ENCODE data around the gene CTBP1.

Gene CTBP1

GRCh38 chr4:1222938-1223690 is 25.8 kb downstream of the CTBP1 start:
- no peak for DNase-seq (ENCODE audit: low read depth)
- no peak overlapping the region for H3K4me3 ChIP-seq (ENCODE audit: control insufficient read depth, low read depth, low read length)
- TF ChIP-seq CTCF (IDR thresholded peaks at IDR 0.05; ENCODE audit: control insufficient read depth, insufficient read depth, low read depth, low read length, missing control alignments): no peak

- H3K4me3 ChIP-seq (ENCODE audit: control insufficient read depth, low read depth, low read length): no peak overlapping the region
- no peak for TF ChIP-seq CTCF (IDR thresholded peaks at IDR 0.05; ENCODE audit: control insufficient read depth, insufficient read depth, low read depth, low read length, missing control alignments)
- DNase-seq (ENCODE audit: low read depth): no peak
Observed at GRCh38 chr4:1222036-1222789, 26.7 kb downstream of the CTBP1 start.

GRCh38 chr4:1221155-1221870 is 27.6 kb downstream of the CTBP1 start:
- no peak for DNase-seq (ENCODE audit: low read depth)
- no peak for TF ChIP-seq CTCF (IDR thresholded peaks at IDR 0.05; ENCODE audit: control insufficient read depth, insufficient read depth, low read depth, low read length, missing control alignments)
- no peak overlapping the region for H3K4me3 ChIP-seq (ENCODE audit: control insufficient read depth, low read depth, low read length)

DNA sequence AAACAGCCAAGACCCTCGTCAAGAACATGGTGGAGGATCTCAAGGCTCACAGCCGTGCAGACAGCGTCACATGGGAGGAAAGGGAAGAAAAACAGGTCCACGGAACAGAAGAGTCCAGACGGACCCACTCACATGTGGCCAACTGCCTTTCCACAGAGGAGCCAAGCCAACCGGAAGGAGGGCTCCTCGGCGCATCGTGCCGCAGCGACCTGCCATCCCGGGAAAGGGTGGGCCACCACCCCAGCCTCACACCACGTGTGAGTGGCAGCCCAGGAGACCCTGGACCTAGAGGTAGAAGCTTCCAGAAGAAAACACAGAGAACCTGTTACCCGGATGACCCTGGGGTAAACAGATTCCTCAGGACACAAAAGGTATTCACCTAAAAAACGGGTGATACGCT is 28.4 kb downstream of the CTBP1 start:
- H3K4me3 ChIP-seq (ENCODE audit: control insufficient read depth, low read depth, low read length): no peak overlapping the region
- DNase-seq (ENCODE audit: low read depth): no peak

GRCh38 chr4:1219566-1219950 is 29.4 kb downstream of the CTBP1 start:
- H3K4me3 ChIP-seq (ENCODE audit: control insufficient read depth, low read depth, low read length): no peak overlapping the region
- no peak for TF ChIP-seq CTCF (IDR thresholded peaks at IDR 0.05; ENCODE audit: control insufficient read depth, insufficient read depth, low read depth, low read length, missing control alignments)
- DNase-seq (ENCODE audit: low read depth): no peak

More for the DNA sequence above, 28.4 kb downstream of the CTBP1 start:
- no peak for TF ChIP-seq CTCF (IDR thresholded peaks at IDR 0.05; ENCODE audit: control insufficient read depth, insufficient read depth, low read depth, low read length, missing control alignments)

DNA sequence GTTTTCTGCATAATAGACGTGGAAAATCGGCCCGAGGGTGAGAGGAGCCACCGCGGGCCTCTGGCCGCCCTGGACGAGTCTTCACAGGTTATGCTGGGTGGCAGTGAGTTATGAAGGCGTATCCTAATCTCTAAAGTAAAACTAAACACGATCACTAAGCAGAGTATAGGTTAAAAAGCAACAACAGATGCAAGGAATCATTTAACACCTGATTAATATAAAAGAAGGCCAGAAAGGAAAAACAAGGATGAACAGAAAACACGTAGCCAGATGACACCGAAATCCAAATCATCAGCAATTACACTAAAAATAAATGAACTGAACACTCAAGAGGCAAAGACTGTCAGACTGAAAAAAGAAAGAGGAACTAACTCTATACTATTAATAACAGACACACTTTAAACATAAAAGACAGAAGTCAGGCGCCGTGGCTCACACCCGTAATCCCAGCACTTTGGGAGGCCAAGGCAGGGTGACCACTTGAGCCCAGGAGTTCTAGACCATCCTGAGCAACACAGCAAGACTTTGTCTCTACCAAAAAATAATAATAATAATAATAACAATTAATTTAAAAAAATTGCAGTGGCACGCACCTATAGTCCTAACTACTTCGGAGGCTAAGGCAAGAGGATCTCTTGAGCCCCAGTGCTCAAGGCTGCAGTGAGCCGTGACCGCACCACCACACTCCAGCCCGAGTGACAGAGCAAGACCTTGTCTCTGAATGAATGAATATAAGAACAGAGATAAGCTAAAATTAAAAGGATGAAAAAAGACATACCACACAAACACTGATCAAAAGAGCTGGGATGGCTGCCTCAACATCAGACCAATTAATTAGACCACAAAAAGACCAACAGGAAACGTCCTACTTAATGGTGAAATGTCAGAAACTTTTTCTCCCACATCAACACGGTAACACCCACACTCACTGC is 30.0 kb downstream of the CTBP1 start:
- no peak for TF ChIP-seq CTCF (IDR thresholded peaks at IDR 0.05; ENCODE audit: control insufficient read depth, insufficient read depth, low read depth, low read length, missing control alignments)
- no peak for DNase-seq (ENCODE audit: low read depth)
- H3K4me3 ChIP-seq (ENCODE audit: control insufficient read depth, low read depth, low read length): no peak overlapping the region
